NCI-H2196 (cell line): ENCODE results near the gene E2F2.

Experiments
- DNase-seq: peaks from one replicate; lab custom pipeline; 2025; ENCODE audit not compliant: unreplicated experiment; lab: John Stamatoyannopoulos, UW

Gene E2F2

DNA sequence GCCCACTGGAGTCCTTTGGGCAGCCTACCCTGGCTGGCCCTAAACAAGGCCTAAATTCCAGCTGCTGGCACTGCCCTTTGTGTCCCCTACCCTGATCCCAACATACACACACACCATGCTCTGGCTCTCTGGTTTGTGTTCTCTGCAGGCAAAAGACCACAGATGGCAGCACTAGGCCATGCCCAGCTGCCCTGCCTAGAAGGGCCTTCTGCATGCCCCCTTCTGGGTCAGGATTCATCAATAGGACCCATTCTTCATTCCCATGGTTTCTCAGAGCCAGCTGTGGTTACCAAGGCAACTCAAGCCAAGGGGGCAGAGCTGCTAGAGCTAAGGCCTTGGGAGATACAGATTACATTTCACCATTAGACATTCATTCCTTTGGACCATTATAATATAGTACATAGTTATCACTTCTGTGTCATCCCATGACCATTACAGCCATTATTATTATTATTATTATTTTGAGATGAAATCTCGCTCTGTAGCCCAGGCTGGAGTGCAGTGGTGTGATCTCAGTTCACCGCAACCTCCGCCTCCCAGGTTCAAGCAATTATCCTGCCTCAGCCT, 64.5 kb downstream of the E2F2 start:
- DNase-seq, result no peak

DNA sequence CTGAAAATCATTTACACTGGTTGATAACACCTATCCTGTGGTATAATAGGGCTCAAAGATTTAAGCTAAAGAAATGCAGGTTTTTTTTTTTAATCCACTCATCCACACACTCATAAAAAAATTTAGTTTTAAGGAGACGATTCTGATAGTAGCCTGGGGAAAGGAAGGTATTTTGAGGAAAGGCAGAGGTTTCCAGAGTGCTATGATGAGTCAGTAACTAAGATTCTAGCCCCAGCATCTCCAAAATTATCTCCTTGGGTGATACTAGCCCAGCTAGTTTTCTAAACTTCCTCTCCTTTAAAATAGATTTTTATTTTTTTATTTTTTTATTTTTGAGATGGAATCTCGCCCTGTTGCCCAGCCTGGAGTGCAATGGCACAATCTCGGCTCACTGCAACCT, 67.7 kb downstream of the E2F2 start:
- no peak for DNase-seq

DNA sequence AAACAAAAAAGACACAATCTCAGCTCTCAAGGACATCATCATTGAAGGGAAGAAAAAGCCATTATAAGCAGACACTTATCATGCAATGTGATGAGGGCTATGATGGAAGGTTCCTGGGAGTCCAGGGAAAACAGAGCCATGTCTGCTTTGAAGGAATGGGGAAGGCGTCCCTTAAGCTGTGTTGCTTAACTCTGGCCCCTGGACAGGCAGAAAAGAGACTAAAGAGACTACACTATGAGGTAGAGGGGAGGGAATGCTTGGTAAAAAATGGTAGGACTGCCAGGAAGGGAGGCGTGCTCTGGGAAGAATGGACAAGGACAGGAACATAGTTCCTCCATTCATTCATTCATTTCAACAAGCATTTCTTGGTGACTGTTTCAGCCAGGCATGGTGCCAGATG, 68.3 kb downstream of the E2F2 start:
- DNase-seq, result no peak

DNA sequence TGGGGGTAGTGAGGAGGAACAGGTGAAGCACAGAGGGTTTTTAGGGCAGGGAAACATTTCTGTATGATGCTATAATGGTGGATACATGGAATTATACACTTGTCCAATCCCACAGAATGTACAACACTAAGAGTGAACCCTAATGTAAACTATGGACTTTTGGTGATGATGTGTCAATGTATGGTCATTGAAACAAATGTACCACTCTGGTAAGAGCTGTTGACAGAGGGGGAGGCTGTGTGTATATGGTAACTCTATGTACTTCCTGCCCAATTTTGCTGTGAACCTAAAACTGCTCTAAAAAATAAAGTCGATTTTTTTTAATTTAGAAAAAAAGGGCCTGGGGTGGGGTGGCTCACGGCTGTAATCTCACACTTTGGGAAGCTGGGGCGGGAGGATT, 70.0 kb downstream of the E2F2 start:
- DNase-seq, result no peak

DNA sequence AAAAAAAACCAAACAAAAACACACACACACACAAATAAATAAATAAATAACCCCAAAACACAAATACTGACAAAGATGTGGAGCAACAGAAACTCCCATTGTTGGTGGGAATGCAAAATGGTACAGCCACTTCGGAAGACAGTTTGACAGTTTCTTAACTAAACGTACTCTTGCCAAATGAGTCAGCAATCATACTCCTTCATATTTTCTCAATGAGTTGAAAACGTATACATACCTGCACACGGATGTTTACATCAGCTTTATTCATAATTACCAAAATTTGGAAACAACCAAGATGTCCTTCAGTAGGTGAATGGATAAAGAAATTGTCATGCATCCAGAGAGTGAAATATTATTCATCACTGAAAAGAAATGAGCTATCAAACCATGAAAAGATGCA, 70.5 kb downstream of the E2F2 start:
- DNase-seq, result no peak

DNA sequence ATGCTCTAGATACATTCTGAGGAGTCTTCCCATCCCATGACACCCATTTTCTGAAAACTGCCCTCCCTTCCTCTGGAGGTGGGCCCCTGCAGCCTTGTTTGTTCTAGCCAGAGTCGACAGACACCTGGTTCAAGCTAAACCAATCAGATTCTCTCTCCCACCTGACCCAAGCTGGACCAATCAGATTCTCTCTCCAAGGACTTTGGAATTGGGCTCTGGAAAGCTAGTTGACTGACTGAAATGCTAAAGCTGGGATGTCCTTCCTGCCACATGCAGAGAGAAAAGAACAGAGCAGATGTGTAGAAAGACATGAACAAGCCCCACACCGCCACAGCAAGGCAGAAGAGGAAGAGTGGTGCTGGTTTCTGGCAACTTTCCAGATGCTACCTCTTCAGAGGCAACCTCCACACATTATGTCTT, 71.7 kb downstream of the E2F2 start:
- no peak for DNase-seq
